Epidermal melanocyte (primary cell): ENCODE measurements around the gene TLCD5.

Experiments
- DNase-seq: peaks from one replicate; pipeline ENCODE4 v3.0.0; 2011; ENCODE audit warnings: low spot score; ENCODE audit not compliant: insufficient read length

TLCD5 gene

DNA sequence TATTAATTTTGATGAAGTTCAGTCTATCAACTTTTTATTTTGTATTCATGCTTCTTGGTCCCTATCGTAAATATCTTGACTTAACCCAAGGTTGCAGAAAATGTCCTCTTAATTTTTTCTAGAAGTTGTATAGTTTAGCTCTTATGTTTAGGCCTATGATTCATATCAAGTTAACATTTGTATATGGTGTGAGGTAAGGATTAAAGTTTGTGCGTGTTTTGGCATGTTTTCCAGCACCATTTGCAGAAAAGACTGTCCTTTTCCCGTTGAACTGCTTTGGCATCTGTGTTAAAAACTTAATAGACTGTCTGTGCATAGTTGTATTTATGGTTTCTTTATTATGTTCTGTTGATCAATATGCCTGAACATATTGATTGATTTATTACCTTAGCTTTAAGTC lies 53.4 kb downstream of the TLCD5 start:
- DNase-seq = no peak

DNA sequence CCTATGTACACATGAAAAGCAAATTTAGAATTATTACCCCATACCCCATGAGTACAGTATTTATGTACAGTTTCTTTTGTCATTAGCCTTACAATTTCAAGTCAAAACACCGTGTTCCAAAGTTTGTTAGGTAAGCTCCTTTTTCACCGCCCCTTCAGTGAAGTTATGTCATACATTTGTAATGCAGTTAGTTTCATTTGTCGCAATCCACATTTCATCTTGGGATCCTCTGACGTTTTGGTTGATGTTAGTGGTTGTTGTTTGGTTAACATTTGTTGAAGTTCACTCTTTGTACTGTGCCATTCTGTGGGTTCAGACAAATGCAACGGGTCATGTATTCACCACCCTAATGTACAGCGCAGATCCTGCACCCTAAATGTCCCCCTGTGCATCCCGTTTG lies 56.3 kb downstream of the TLCD5 start:
- DNase-seq = no peak
